GM12873 (cell line): ENCODE measurements around the gene CEP20.

Experiments used
- TF ChIP-seq, protein P1 (sequence below): IDR thresholded peaks from 2 replicates; pipeline ENCODE4 v1.5.1; 2012; ENCODE audit warnings: low read depth, mild to moderate bottlenecking, moderate library complexity, low read length, control low read depth; ENCODE audit not compliant: insufficient read depth; ENCODE audit errors: missing control alignments

Gene CEP20

DNA sequence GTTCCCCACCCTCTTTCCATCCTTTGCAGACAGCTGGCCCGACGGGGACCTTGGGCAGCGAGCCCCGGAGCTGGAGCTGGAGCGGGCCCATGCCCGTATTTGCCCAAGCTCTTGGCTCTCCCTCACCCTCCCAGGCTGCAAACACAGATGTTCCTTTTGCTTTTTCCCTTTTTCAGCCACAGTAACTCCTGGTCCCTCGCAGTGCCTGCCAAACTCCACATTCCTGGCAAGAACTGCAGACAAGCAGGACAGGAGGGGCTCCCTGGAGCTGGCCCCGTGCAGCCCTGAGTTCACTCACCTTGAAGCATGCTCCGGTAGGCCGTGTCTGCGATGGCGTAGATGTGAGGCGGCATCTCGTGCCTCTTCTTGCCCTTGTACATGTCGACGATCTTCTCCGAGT lies 65.4 kb downstream of the CEP20 start:
- TF ChIP-seq, protein P1, sequence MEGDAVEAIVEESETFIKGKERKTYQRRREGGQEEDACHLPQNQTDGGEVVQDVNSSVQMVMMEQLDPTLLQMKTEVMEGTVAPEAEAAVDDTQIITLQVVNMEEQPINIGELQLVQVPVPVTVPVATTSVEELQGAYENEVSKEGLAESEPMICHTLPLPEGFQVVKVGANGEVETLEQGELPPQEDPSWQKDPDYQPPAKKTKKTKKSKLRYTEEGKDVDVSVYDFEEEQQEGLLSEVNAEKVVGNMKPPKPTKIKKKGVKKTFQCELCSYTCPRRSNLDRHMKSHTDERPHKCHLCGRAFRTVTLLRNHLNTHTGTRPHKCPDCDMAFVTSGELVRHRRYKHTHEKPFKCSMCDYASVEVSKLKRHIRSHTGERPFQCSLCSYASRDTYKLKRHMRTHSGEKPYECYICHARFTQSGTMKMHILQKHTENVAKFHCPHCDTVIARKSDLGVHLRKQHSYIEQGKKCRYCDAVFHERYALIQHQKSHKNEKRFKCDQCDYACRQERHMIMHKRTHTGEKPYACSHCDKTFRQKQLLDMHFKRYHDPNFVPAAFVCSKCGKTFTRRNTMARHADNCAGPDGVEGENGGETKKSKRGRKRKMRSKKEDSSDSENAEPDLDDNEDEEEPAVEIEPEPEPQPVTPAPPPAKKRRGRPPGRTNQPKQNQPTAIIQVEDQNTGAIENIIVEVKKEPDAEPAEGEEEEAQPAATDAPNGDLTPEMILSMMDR = no peak

- TF ChIP-seq, protein P1 = no peak
Observed at GRCh38 chr16:15820837-15821236, 67.6 kb downstream of the CEP20 start.

DNA sequence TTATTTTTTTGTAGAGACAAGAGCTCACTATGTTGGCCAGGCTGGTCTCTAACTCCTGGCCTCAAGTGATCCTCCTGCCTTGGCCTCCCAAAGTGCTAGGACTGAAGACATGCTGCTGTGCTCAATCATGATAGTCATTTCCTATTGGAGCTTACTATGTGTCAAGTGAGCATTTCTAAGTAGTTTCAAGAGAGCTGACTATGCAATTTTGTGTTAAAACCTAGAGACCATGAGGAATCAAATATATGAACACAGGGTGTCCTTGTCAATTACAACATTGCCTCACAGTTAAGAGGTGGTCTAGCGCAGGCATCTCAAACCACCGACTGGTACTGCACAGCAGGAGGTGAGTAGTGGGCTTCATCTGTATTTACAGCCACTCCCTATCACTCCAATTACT lies 69.4 kb downstream of the CEP20 start:
- TF ChIP-seq, protein P1 = no peak

- TF ChIP-seq, protein P1 = no peak
Observed at GRCh38 chr16:15817446-15817845, 71.0 kb downstream of the CEP20 start.

- TF ChIP-seq, protein P1 = no peak
Observed at GRCh38 chr16:15816228-15816627, 72.2 kb downstream of the CEP20 start.
